Muscle of leg (tissue), 11 donors: ENCODE measurements around the gene RNU6-9. TPM values are rescaled to one million over a fixed set of nuclear protein-coding genes. Genes with fewer than 3 reads are reported as not detected.
"Not testable (repeated sequence)": the region's sequence is repeated elsewhere in the genome, so short reads cannot be mapped to it uniquely, and the experiment has no call there.

Experiments
- DNase-seq: peaks from one replicate; pipeline ENCODE4 v3.0.0; 2013
- H3K27ac ChIP-seq: one replicate; pipeline ENCODE4 v1.5.1; 2013; ENCODE audit warnings: mild to moderate bottlenecking, low read length, control low read depth
- H3K27me3 ChIP-seq: one replicate; pipeline ENCODE4 v1.6.1; 2013; ENCODE audit warnings: low read length; ENCODE audit not compliant: control insufficient read depth, insufficient read depth
- H3K36me3 ChIP-seq: one replicate; pipeline ENCODE4 v1.6.1; 2013; ENCODE audit warnings: low read length; ENCODE audit not compliant: control insufficient read depth, insufficient read depth
- H3K4me1 ChIP-seq: one replicate; pipeline ENCODE4 v1.6.1; 2013; ENCODE audit warnings: low read length; ENCODE audit not compliant: control insufficient read depth, insufficient read depth
- H3K4me3 ChIP-seq: one replicate; pipeline ENCODE4 v1.5.1; 2013; ENCODE audit warnings: low read length, control low read depth
- H3K9me3 ChIP-seq: replicated peaks from 2 replicates; pipeline ENCODE4 v1.6.1; 2013; ENCODE audit warnings: low read depth, low read length; ENCODE audit not compliant: control insufficient read depth
- WGBS: methylation state at CpG from one replicate; pipeline ENCODE4 v1.1.5; 2013; ENCODE audit warnings: missing lambda C conversion rate; ENCODE audit not compliant: insufficient coverage; 5-methylcytosine and 5-hydroxymethylcytosine counted together
- polyA plus RNA-seq, 8 donors: library from polyadenylated mRNA; unstranded; fragments of 120-200 nt; gene quantifications; one replicate each; pipeline versions ENCODE4 v1.2.1 to v1.2.3, GENCODE V29; 2013; ENCODE audit warnings: inconsistent platforms in 1 of 8, low replicate concordance in 1 of 8; ENCODE audit not compliant: insufficient read length in 8 of 8, insufficient read depth in 1 of 8
- total RNA-seq: library from RNA; stranded (reverse); fragments of 120-200 nt; gene quantifications from one replicate; pipeline ENCODE4 v1.2.4, GENCODE V29; 2013

The RNU6-9 gene
- total and polyA plus RNA-seq, 9 donors = not detected

DNA sequence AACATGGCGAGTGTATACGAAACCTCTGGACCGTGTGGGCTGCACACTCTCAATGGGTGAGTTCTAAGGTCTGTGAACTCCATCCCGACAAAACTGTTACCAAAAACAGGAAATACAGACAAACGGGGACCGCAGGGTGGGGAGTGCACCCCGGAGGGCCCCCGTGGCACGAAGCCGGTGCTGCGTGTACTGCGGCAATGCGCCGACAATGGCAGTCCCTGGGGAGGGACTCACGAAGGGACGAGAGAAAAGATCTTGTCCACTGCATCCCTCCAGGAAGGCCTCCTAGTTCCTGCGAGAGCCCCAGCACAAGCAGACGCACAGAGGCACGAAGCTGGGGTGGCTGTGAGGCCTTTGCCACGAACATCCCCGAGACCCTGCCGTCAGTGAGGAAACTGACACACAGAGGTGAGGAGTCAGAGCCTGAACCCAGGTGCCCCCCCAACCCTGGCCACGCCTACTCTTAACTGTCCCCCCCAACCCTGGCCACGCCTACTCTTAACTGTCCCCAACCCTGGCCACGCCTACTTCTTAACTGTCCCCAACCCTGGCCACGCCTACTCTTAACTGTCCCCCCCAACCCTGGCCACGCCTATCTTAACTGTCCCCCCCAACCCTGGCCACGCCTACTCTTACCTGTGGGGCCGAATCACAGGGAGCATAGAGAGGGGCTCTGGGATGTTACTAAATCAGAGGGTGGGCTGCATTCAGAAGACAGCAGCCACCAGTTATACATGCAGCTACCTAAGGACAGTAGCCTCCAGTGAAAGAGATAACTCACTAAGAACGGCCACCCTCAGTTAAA lies 4.5 kb upstream of the RNU6-9 start:
- Histone ChIP-seq H3K36me3 (peaks cover 64% of the 10 kb centered on the region), H3K27me3 (no peaks in the 10 kb centered on the region), H3K4me1 (peaks cover 10% of the 10 kb centered on the region), H3K9me3 (no peaks in the 10 kb centered on the region), H3K27ac (no peak overlapping the region), H3K4me3 (no peak overlapping the region)
- DNase-seq = no peak
- 86% methylated on average over 25 of the region's 30 CpGs for WGBS

DNA sequence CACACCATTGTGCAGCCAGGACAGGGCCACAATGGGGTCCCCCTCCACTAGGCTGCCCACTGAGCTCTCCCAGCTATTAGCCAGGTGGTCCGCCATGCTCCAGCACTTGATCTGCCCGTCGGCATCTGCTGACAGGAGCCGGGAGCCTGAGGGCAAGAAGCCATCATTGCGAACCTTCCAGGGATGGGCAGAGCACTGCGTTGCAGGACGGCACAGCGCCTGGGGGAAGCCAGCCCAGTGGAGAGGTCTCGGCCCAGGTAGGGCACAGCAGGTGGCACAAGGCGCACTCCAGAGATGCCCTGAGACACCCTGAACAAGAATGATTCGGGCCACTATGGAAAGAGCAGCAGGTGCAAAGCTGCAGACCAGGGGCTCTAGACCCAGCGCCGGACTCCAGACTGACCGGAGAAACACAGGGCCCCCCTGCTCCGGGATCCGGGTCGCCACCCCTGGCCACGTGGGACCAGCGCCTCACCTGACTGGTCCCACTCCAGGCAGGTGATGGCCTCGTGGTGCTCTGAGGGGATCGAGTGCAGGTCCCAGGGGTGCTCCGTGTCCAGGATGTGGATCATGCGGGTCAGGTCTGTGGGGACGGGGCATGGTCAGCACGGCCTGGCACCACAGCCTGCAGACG lies 3.5 kb upstream of the RNU6-9 start:
- Histone ChIP-seq H3K27ac (no peak overlapping the region), H3K9me3 (no peaks in the 10 kb centered on the region), H3K27me3 (no peaks in the 10 kb centered on the region), H3K4me3 (no peak overlapping the region), H3K36me3 (peaks cover 55% of the 10 kb centered on the region), H3K4me1 (peaks cover 10% of the 10 kb centered on the region)
- DNase-seq = no peak
- WGBS = 90% methylated on average over 26 of the region's 26 CpGs

GRCh38 chr19:890831-891230 lies 2.5 kb upstream of the RNU6-9 start:
- Histone ChIP-seq H3K9me3 (no peaks in the 10 kb centered on the region), H3K36me3 (peaks cover 47% of the 10 kb centered on the region), H3K4me1 (peaks cover 10% of the 10 kb centered on the region), H3K4me3 (no peak overlapping the region), H3K27ac (no peak overlapping the region), H3K27me3 (no peaks in the 10 kb centered on the region)
- WGBS = 94% methylated on average over 13 of the region's 18 CpGs
- no peak for DNase-seq

DNA sequence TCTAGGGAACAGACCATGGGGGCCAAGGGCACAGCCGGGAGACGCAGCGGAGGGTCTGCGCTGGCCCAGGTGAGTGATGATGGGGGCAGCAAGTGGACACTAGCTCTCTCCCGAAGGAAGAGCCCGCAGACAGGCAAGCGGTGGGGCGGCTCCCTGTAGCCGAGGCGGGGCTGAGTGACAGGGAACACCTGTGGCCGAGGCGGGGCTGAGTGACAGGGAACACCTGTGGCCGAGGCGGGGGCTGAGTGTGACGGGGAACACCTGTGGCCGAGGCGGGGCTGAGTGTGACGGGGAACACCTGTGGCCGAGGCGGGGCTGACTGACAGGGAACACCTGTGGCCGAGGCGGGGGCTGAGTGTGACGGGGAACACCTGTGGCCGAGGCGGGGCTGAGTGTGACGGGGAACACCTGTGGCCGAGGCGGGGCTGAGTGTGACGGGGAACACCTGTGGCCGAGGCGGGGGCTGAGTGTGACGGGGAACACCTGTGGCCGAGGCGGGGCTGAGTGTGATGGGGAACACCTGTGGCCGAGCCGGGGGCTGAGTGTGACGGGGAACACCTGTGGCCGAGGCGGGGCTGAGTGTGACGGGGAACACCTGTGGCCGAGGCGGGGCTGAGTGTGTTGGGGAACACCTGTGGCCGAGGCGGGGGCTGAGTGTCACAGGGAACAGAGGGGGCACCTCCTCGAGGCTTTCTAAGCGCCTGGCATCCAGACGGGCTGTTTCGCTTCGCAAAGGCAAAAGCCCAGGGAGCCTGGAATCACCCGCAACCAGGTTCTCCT lies 1.7 kb upstream of the RNU6-9 start:
- Histone ChIP-seq H3K4me3 (peak overlapping the region; percentile 74), H3K27ac (peak overlapping the region; percentile 82), H3K36me3 (peaks cover 43% of the 10 kb centered on the region), H3K4me1 (peaks cover 10% of the 10 kb centered on the region)
- H3K27me3 ChIP-seq, DNase-seq, H3K9me3 ChIP-seq: not testable (repeated sequence)
- WGBS = 76% methylated on average over 38 of the region's 50 CpGs

DNA sequence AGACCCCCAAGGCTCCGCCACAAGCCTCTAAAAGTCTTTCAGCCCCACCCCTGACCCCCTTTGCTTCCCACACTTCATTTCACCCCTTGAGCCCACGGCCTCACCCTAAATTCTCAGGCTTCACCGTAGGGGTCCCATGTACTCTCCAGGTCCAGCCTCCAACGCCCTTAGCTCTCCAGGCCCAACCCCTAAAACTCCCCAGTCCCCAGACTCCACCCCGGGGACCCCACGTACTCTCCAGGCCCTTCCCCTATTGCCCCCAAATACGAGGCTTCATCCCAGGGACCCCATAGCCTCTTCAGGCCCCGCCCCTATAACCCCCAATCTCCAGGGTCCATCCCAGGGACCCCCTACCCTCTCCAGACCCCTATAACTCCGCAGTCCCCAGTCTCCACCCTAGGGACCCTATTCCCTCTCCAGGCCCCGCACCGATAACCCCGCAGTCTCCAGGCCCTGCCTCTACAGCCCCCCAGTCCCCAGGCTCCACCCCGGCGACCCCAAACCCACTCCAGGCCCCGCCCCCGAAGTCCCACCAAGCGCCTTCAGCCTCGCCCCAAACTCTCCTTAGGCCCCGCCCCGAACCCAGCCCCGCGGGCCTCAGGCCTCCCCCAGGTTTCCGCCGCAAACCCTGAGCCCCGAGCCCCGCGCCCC lies 916 bp upstream of the RNU6-9 start:
- H3K36me3 ChIP-seq = peaks cover 45% of the 10 kb centered on the region
- H3K27ac ChIP-seq = peak overlapping the region; percentile 82
- peaks cover 10% of the 10 kb centered on the region for H3K4me1 ChIP-seq
- peak overlapping the region; percentile 74 for H3K4me3 ChIP-seq
- H3K9me3 ChIP-seq = no peaks in the 10 kb centered on the region
- H3K27me3 ChIP-seq = no peaks in the 10 kb centered on the region
- no peak for DNase-seq
- WGBS = 4% methylated on average over 16 of the region's 27 CpGs

DNA sequence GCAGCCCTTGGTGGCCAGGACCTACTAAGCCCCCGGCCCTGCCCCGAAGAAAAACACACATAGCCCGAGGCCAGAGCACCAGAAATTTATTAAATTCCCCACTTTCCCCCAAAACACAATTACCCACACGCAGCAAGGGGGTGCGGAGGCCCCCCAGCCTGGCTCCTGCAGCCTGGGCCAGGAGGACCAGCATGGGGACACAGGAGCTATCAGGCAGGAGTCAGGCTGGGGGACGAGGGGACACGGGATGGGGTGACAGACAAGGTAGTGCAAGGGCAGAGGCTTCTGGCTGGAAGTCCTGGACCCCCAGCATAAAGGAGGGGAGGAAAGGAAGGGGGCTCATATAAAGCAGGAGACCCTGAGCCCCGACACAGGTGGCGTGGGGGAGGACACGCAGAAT lies 3.1 kb downstream of the RNU6-9 start:
- DNase-seq = no peak
- Histone ChIP-seq H3K27me3 (no peaks in the 10 kb centered on the region), H3K36me3 (peaks cover 35% of the 10 kb centered on the region), H3K4me3 (no peak overlapping the region), H3K4me1 (peaks cover 8% of the 10 kb centered on the region), H3K27ac (no peak overlapping the region), H3K9me3 (no peaks in the 10 kb centered on the region)
- 92% methylated on average over 7 of the region's 10 CpGs for WGBS

DNA sequence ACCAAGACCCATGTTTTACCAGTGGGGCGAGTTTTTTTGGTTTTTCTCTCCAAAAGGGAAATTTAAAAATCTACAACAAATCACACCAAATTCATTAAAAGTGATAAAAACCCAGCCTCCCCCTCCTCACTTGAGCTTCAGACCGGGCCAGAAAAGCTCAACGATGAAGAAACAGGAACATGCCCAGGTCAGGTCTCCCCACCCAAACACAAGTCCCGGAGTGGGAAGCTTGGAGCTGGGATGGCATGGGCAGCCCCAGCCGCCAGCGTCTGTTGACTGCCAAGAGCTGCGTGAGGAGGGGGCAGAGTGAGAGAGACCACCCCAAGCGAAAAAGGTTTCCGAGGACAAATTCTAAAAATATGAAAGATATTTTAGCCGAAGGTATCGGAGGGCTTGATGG lies 3.7 kb downstream of the RNU6-9 start:
- WGBS = 85% methylated on average over 7 of the region's 11 CpGs
- Histone ChIP-seq H3K9me3 (no peaks in the 10 kb centered on the region), H3K27me3 (no peaks in the 10 kb centered on the region)

DNA sequence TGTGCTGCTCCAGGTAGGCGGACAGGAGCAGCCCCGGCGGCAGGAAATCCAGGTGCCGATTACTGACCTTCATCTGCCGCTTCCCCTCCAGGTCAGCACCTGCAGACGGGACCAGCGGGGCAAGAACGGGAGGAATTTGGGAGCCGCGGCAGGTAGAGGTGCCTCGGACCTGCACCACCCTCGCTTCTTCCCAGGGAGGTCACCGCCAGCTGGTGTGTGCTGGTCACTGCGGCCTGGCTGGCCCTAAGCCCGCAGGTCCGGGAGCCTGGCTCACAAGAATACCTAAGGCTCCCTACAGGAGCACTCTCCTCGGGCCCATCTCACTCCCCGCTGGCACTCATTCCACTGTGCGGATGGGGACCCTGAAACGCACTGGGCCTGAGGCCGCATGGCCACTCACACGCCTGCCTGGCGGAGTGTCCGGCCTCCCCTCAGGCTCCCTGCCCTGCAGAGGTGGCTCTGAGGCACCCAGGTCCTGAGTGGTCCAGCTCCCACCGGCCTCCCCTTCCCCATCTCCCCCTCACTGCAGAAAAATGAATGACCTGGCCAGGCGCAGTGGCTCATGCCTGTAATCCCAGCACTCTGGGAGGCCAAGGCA lies 4.3 kb downstream of the RNU6-9 start:
- 79% methylated on average over 25 of the region's 26 CpGs for WGBS
- no peaks in the 10 kb centered on the region for H3K4me1 ChIP-seq

More for the DNA sequence above, 3.7 kb downstream of the RNU6-9 start:
- Histone ChIP-seq H3K36me3 (peaks cover 40% of the 10 kb centered on the region), H3K4me3 (no peak overlapping the region), H3K4me1 (peaks cover 4% of the 10 kb centered on the region), H3K27ac (no peak overlapping the region)
- DNase-seq = no peak

GRCh38 chr19:898663-899062 lies 5.4 kb downstream of the RNU6-9 start:
- 41% methylated on average over 15 of the region's 20 CpGs for WGBS
- no peaks in the 10 kb centered on the region for H3K27me3 ChIP-seq
- H3K4me3 ChIP-seq = no peak overlapping the region
- H3K9me3 ChIP-seq = no peaks in the 10 kb centered on the region
- no peak for DNase-seq
- H3K27ac ChIP-seq = no peak overlapping the region
- H3K4me1 ChIP-seq = peaks cover 10% of the 10 kb centered on the region
- peaks cover 45% of the 10 kb centered on the region for H3K36me3 ChIP-seq

More for the DNA sequence above, 4.3 kb downstream of the RNU6-9 start:
- peaks cover 45% of the 10 kb centered on the region for H3K36me3 ChIP-seq
- no peak overlapping the region for H3K4me3 ChIP-seq
- no peaks in the 10 kb centered on the region for H3K9me3 ChIP-seq
- no peak overlapping the region for H3K27ac ChIP-seq
- no peaks in the 10 kb centered on the region for H3K27me3 ChIP-seq
- no peak for DNase-seq
